HepG2 (cell line): ENCODE data around the gene MLC1.

Experiments used
- CTCF ChIP-seq: sonication (generic); formaldehyde crosslinking; IDR thresholded peaks from 2 replicates; pipeline ENCODE4 v1.5.0; 2020; ENCODE audit warnings: mild to moderate bottlenecking, missing genetic modification reagents, moderate library complexity
- POLR2AphosphoS5 ChIP-seq: IDR thresholded peaks from 2 replicates; pipeline ENCODE4 v1.6.1; 2012; ENCODE audit warnings: low read depth, low read length
- RARG ChIP-seq: sonication (generic); formaldehyde crosslinking; IDR thresholded peaks from 2 replicates; pipeline ENCODE4 v1.4.0; 2020; ENCODE audit warnings: low read depth, mild to moderate bottlenecking, missing genetic modification reagents
- THAP9 ChIP-seq: sonication (generic); formaldehyde crosslinking; IDR thresholded peaks from 2 replicates; pipeline ENCODE4; 2020; ENCODE audit warnings: missing genetic modification reagents, mild to moderate bottlenecking, borderline replicate concordance
- ZNF609 ChIP-seq: sonication (generic); formaldehyde crosslinking; IDR thresholded peaks from 2 replicates; pipeline ENCODE4 v1.4.0; 2020; ENCODE audit warnings: mild to moderate bottlenecking, missing genetic modification reagents, borderline replicate concordance

- TF ChIP-seq RARG (CRISPR knock-in tag): no peak
- no peak for TF ChIP-seq CTCF (CRISPR knock-in tag)
- TF ChIP-seq POLR2AphosphoS5: no peak
- TF ChIP-seq THAP9 (CRISPR knock-in tag): no peak
- no peak for TF ChIP-seq ZNF609
Measured at GRCh38 chr22:50035976-50036724, 49.1 kb downstream of the MLC1 start.
